ENCODE measurements around the gene EI24.

DNA sequence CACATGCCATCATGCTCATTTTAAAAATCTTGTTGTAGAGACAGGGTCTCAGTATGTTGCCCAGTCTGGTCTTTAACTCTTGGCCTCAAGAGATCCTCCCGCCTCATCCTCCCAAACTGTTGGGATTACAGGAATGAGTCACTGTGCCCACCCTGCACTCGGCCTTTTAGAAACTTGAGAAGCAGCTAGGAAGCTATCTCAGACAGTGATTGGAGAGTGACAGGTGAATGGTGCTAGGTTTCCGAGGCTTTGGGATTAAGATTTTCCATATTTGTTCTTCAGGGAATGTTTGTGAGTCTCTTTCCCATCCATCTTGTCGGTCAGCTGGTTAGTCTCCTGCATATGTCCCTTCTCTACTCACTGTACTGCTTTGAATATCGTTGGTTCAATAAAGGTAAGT, 10.5 kb downstream of the EI24 start:
- TF ChIP-seq, protein P1, sequence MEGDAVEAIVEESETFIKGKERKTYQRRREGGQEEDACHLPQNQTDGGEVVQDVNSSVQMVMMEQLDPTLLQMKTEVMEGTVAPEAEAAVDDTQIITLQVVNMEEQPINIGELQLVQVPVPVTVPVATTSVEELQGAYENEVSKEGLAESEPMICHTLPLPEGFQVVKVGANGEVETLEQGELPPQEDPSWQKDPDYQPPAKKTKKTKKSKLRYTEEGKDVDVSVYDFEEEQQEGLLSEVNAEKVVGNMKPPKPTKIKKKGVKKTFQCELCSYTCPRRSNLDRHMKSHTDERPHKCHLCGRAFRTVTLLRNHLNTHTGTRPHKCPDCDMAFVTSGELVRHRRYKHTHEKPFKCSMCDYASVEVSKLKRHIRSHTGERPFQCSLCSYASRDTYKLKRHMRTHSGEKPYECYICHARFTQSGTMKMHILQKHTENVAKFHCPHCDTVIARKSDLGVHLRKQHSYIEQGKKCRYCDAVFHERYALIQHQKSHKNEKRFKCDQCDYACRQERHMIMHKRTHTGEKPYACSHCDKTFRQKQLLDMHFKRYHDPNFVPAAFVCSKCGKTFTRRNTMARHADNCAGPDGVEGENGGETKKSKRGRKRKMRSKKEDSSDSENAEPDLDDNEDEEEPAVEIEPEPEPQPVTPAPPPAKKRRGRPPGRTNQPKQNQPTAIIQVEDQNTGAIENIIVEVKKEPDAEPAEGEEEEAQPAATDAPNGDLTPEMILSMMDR (IDR thresholded peaks at IDR 0.05; ENCODE audit: low read depth, low read length, poor library complexity, severe bottlenecking), result no peak
- TF ChIP-seq EZH2phosphoT487 (IDR thresholded peaks at IDR 0.05; ENCODE audit: borderline replicate concordance, low read length), result no peak

All from DOHH2 (cell line).